C4-2B (cell line): ENCODE measurements around the gene SNED1.

ENCODE experiments used
- ZFX ChIP-seq: fragments of 450-650 bp; IDR thresholded peaks from 2 replicates; pipeline ENCODE4 v1.6.1; 2017
- TF ChIP-seq, protein P1 (sequence below): fragments of 450-650 bp; conservative IDR thresholded peaks from 2 replicates; pipeline ENCODE4 v1.5.1; 2017; ENCODE audit warnings: mild to moderate bottlenecking

DNA sequence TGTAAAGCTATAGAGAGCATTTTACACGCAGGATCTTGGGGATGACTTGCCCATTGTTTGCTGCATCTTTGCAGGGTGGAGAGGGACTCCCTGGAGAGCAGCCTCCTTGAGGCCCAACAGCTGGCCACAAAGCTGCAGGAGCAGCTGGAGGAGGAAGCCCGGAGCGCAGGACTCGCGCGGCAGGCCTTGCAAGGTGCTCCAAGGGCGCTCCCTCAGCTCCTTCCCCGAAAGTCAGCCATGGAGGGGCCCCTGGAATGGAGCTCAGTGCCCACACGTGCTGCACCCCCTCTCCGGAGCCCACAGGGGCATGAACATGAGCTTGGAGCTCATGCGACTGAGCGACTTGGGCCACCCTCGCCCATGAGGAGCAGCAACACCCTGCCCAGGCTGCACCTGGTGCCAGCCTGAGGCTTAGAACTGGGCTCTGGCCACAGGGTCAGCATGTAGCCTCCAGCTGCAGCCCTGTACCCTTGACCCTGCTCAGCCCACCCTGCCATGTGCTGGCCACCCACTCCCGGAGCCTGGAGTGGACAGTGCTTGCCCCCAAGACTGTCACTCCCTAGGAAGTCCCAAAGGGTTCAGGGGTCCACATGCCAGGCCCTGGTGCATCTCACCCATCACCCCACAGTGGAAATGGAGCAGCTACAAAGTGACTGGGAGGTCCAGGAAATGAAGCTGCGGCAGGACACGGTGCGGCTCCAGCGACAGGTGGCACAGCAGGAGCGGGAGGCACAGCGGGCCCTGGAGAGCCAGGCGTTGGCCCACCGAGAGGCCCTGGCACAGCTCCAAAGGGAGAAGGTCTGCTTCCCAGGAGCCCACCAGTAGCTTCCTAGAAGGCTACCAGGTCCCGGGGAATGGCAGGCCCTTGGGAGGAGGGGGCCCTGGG lies 49.3 kb upstream of the SNED1 start:
- TF ChIP-seq, protein P1, sequence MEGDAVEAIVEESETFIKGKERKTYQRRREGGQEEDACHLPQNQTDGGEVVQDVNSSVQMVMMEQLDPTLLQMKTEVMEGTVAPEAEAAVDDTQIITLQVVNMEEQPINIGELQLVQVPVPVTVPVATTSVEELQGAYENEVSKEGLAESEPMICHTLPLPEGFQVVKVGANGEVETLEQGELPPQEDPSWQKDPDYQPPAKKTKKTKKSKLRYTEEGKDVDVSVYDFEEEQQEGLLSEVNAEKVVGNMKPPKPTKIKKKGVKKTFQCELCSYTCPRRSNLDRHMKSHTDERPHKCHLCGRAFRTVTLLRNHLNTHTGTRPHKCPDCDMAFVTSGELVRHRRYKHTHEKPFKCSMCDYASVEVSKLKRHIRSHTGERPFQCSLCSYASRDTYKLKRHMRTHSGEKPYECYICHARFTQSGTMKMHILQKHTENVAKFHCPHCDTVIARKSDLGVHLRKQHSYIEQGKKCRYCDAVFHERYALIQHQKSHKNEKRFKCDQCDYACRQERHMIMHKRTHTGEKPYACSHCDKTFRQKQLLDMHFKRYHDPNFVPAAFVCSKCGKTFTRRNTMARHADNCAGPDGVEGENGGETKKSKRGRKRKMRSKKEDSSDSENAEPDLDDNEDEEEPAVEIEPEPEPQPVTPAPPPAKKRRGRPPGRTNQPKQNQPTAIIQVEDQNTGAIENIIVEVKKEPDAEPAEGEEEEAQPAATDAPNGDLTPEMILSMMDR = no peak
- no peak for TF ChIP-seq ZFX
